Breast epithelium (tissue), 3 donors: ENCODE results near the gene RHEB.

Experiments
- POLR2A ChIP-seq: fragments of 450-650 bp; IDR thresholded peaks from one replicate; pipeline ENCODE4 v1.6.1; 2016; ENCODE audit warnings: antibody characterized with exemption, mild to moderate bottlenecking, moderate library complexity
- POLR2AphosphoS5 ChIP-seq, 3 donors: sonication (generic); formaldehyde crosslinking; IDR thresholded peaks; one replicate each; pipeline ENCODE4 v1.6.1; 2017; ENCODE audit warnings: antibody characterized with exemption in 3 of 3
- TF ChIP-seq, protein P1 (sequence below), 3 donors: fragments of 450-650 bp; IDR thresholded peaks; one replicate each; pipeline ENCODE4 v1.5.1; 2016 to 2017; ENCODE audit warnings: antibody characterized with exemption in 3 of 3, mild to moderate bottlenecking in 3 of 3, moderate library complexity in 3 of 3

DNA sequence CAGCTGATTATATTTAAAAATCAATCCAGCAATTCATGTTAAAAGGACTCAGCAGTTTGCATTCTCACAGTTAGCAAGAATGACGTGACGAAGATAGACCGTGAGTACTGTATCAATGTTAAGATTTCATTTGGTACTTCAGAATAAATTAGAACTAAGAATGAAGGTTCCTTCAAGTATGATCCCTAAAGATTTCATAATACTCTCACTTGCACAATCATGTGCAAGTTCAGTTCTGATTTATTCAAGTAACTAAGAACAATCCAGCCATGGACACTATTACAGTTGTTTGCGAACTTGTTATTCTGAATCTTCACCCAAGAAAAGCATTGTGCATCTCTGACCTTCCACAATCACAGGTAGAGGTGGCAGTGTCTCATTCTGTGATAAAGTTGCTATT, 7.7 kb downstream of the RHEB start:
- TF ChIP-seq, protein P1, sequence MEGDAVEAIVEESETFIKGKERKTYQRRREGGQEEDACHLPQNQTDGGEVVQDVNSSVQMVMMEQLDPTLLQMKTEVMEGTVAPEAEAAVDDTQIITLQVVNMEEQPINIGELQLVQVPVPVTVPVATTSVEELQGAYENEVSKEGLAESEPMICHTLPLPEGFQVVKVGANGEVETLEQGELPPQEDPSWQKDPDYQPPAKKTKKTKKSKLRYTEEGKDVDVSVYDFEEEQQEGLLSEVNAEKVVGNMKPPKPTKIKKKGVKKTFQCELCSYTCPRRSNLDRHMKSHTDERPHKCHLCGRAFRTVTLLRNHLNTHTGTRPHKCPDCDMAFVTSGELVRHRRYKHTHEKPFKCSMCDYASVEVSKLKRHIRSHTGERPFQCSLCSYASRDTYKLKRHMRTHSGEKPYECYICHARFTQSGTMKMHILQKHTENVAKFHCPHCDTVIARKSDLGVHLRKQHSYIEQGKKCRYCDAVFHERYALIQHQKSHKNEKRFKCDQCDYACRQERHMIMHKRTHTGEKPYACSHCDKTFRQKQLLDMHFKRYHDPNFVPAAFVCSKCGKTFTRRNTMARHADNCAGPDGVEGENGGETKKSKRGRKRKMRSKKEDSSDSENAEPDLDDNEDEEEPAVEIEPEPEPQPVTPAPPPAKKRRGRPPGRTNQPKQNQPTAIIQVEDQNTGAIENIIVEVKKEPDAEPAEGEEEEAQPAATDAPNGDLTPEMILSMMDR (IDR thresholded peaks at IDR 0.05): no peak
- no peak for TF ChIP-seq POLR2A
- no peak for TF ChIP-seq POLR2AphosphoS5 (IDR thresholded peaks at IDR 0.05)
